ENCODE results near the gene NEK6. TPM values are rescaled to one million over a fixed set of nuclear protein-coding genes. Genes with fewer than 3 reads are reported as not detected.

NEK6 gene
- total RNA-seq, 1 donor from 2014 or later: 43.9 TPM

- peaks cover 52% of the 10 kb centered on the region for H3K4me1 Mint-ChIP-seq (ENCODE audit: unreplicated experiment)
Measured at GRCh38 chr9:124265551-124265950, 7.8 kb downstream of the NEK6 start.

GRCh38 chr9:124266139-124266825 lies 8.5 kb downstream of the NEK6 start:
- Mint-ChIP-seq H3K27ac (ENCODE audit: unreplicated experiment) (no peak overlapping the region), H3K4me3 (ENCODE audit: unreplicated experiment) (no peak overlapping the region), H3K4me1 (ENCODE audit: unreplicated experiment) (peaks cover 45% of the 10 kb centered on the region), H3K27me3 (ENCODE audit: unreplicated experiment) (peaks cover 2% of the 10 kb centered on the region), H3K9me3 (ENCODE audit: unreplicated experiment) (no peaks in the 10 kb centered on the region), H3K36me3 (ENCODE audit: low read depth, unreplicated experiment) (no peaks in the 10 kb centered on the region)
- DNase-seq (ENCODE audit: low spot score): no peak
- no peak for TF ChIP-seq CTCF (IDR thresholded peaks at IDR 0.05; ENCODE audit: unreplicated experiment)

More at GRCh38 chr9:124265551-124265950, 7.8 kb downstream of the NEK6 start:
- no peak for TF ChIP-seq CTCF (IDR thresholded peaks at IDR 0.05; ENCODE audit: unreplicated experiment)
- Mint-ChIP-seq H3K36me3 (ENCODE audit: low read depth, unreplicated experiment) (no peaks in the 10 kb centered on the region), H3K27ac (ENCODE audit: unreplicated experiment) (no peak overlapping the region), H3K9me3 (ENCODE audit: unreplicated experiment) (no peaks in the 10 kb centered on the region), H3K27me3 (ENCODE audit: unreplicated experiment) (peaks cover 2% of the 10 kb centered on the region), H3K4me3 (ENCODE audit: unreplicated experiment) (no peak overlapping the region)
- DNase-seq (ENCODE audit: low spot score): no peak

GRCh38 chr9:124266826-124267201 lies 9.1 kb downstream of the NEK6 start:
- H3K27ac Mint-ChIP-seq (ENCODE audit: unreplicated experiment): peak overlapping the region; percentile 81
- H3K4me3 Mint-ChIP-seq (ENCODE audit: unreplicated experiment): no peak overlapping the region
- TF ChIP-seq CTCF (IDR thresholded peaks at IDR 0.05; ENCODE audit: unreplicated experiment): no peak
- H3K4me1 Mint-ChIP-seq (ENCODE audit: unreplicated experiment): peaks cover 39% of the 10 kb centered on the region
- peaks cover 2% of the 10 kb centered on the region for H3K27me3 Mint-ChIP-seq (ENCODE audit: unreplicated experiment)
- H3K9me3 Mint-ChIP-seq (ENCODE audit: unreplicated experiment): no peaks in the 10 kb centered on the region
- H3K36me3 Mint-ChIP-seq (ENCODE audit: low read depth, unreplicated experiment): no peaks in the 10 kb centered on the region
- no peak for DNase-seq (ENCODE audit: low spot score)

GRCh38 chr9:124267271-124267807 lies 9.6 kb downstream of the NEK6 start:
- Mint-ChIP-seq H3K27ac (ENCODE audit: unreplicated experiment) (peak overlapping the region; percentile 81), H3K9me3 (ENCODE audit: unreplicated experiment) (no peaks in the 10 kb centered on the region), H3K36me3 (ENCODE audit: low read depth, unreplicated experiment) (no peaks in the 10 kb centered on the region), H3K27me3 (ENCODE audit: unreplicated experiment) (peaks cover 2% of the 10 kb centered on the region), H3K4me3 (ENCODE audit: unreplicated experiment) (no peak overlapping the region), H3K4me1 (ENCODE audit: unreplicated experiment) (peaks cover 34% of the 10 kb centered on the region)
- no peak for TF ChIP-seq CTCF (IDR thresholded peaks at IDR 0.05; ENCODE audit: unreplicated experiment)
- peak; percentile 28 for DNase-seq (ENCODE audit: low spot score)

GRCh38 chr9:124268248-124268647 lies 10.5 kb downstream of the NEK6 start:
- no peak for TF ChIP-seq CTCF (IDR thresholded peaks at IDR 0.05; ENCODE audit: unreplicated experiment)
- Mint-ChIP-seq H3K36me3 (ENCODE audit: low read depth, unreplicated experiment) (no peaks in the 10 kb centered on the region), H3K9me3 (ENCODE audit: unreplicated experiment) (no peaks in the 10 kb centered on the region), H3K4me3 (ENCODE audit: unreplicated experiment) (no peak overlapping the region), H3K27ac (ENCODE audit: unreplicated experiment) (no peak overlapping the region), H3K4me1 (ENCODE audit: unreplicated experiment) (peaks cover 27% of the 10 kb centered on the region), H3K27me3 (ENCODE audit: unreplicated experiment) (peaks cover 2% of the 10 kb centered on the region)
- DNase-seq (ENCODE audit: low spot score): no peak
